ENCODE measurements around the gene TEX30. TPM values are rescaled to one million over a fixed set of nuclear protein-coding genes. Genes with fewer than 3 reads are reported as not detected.

The TEX30 gene
- polyA plus RNA-seq, 1 donor (not counting 4 experiments of a cell fraction or from before 2014, with no cell fraction given): 16.9 TPM

GRCh38 chr13:102771298-102772041 is 2.1 kb downstream of the TEX30 start:
- Histone ChIP-seq H3K27ac (ENCODE audit: control insufficient read depth, insufficient read depth, low read length) (no peak overlapping the region), H3K9me1 (ENCODE audit: control insufficient read depth, extremely low read depth, insufficient read depth, low read length) (no peaks in the 10 kb centered on the region), H3K4me3 (ENCODE audit: control insufficient read depth in 2 of 3, extremely low read depth in 1 of 3, insufficient read depth in 2 of 3, low read depth in 1 of 3, low read length in 3 of 3) (no peak overlapping the region), H3K4me1 (ENCODE audit: control insufficient read depth, extremely low read depth, insufficient read depth, low read length) (peaks cover 7% of the 10 kb centered on the region), H3K9me3 (ENCODE audit: control insufficient read depth, low read depth, low read length) (no peaks in the 10 kb centered on the region), H3K36me3 (ENCODE audit: control insufficient read depth in 2 of 2, extremely low read depth in 1 of 2, insufficient read depth in 2 of 2, low read length in 2 of 2) (no peaks in the 10 kb centered on the region), H3K9ac (ENCODE audit: control insufficient read depth, extremely low read depth, insufficient read depth, low read length) (no peak overlapping the region), H3K79me2 (ENCODE audit: control insufficient read depth, insufficient read depth, low read length) (peaks cover 10% of the 10 kb centered on the region), H3K4me2 (ENCODE audit: control insufficient read depth, extremely low read depth, insufficient read depth, low read depth, low read length) (no peak overlapping the region), H4K20me1 (ENCODE audit: control insufficient read depth, extremely low read depth, insufficient read depth, low read length) (no peaks in the 10 kb centered on the region), H2AFZ (ENCODE audit: control insufficient read depth, low read length) (no peak overlapping the region), H3K27me3 (ENCODE audit: control insufficient read depth, extremely low read depth, insufficient read depth, low read length) (no peaks in the 10 kb centered on the region)
- DNase-seq (ENCODE audit: low read depth, low spot score) (no peak), FAIRE-seq (no peak)
- TF ChIP-seq CTCF (optimal IDR thresholded peaks at IDR 0.05 in 1 of 3, IDR thresholded peaks at IDR 0.05 in 1 of 3, conservative IDR thresholded peaks at IDR 0.05 in 1 of 3; ENCODE audit: extremely low read depth in 1 of 3, insufficient read depth in 2 of 3, low read length in 3 of 3) (no peak), EZH2 (IDR thresholded peaks at IDR 0.05; ENCODE audit: low read length) (no peak)
- dilution Hi-C loops (cut with MboI; ENCODE audit: extremely low pct_ligation_motif_present, low sequenced_read_pairs): no loop called here

GRCh38 chr13:102770435-102770834 is 3.2 kb downstream of the TEX30 start:
- Histone ChIP-seq H3K36me3 (ENCODE audit: control insufficient read depth in 2 of 2, extremely low read depth in 1 of 2, insufficient read depth in 2 of 2, low read length in 2 of 2) (no peaks in the 10 kb centered on the region), H3K4me1 (ENCODE audit: control insufficient read depth, extremely low read depth, insufficient read depth, low read length) (peaks cover 7% of the 10 kb centered on the region), H3K4me2 (ENCODE audit: control insufficient read depth, extremely low read depth, insufficient read depth, low read depth, low read length) (no peak overlapping the region), H3K9ac (ENCODE audit: control insufficient read depth, extremely low read depth, insufficient read depth, low read length) (no peak overlapping the region), H3K27me3 (ENCODE audit: control insufficient read depth, extremely low read depth, insufficient read depth, low read length) (no peaks in the 10 kb centered on the region), H3K27ac (ENCODE audit: control insufficient read depth, insufficient read depth, low read length) (no peak overlapping the region), H2AFZ (ENCODE audit: control insufficient read depth, low read length) (no peak overlapping the region), H3K79me2 (ENCODE audit: control insufficient read depth, insufficient read depth, low read length) (peaks cover 10% of the 10 kb centered on the region), H3K9me3 (ENCODE audit: control insufficient read depth, low read depth, low read length) (no peaks in the 10 kb centered on the region), H3K9me1 (ENCODE audit: control insufficient read depth, extremely low read depth, insufficient read depth, low read length) (no peaks in the 10 kb centered on the region), H4K20me1 (ENCODE audit: control insufficient read depth, extremely low read depth, insufficient read depth, low read length) (no peaks in the 10 kb centered on the region), H3K4me3 (ENCODE audit: control insufficient read depth in 2 of 3, extremely low read depth in 1 of 3, insufficient read depth in 2 of 3, low read depth in 1 of 3, low read length in 3 of 3) (no peak overlapping the region)
- TF ChIP-seq EZH2 (IDR thresholded peaks at IDR 0.05; ENCODE audit: low read length) (no peak), CTCF (optimal IDR thresholded peaks at IDR 0.05 in 1 of 3, IDR thresholded peaks at IDR 0.05 in 1 of 3, conservative IDR thresholded peaks at IDR 0.05 in 1 of 3; ENCODE audit: extremely low read depth in 1 of 3, insufficient read depth in 2 of 3, low read length in 3 of 3) (no peak)
- dilution Hi-C loops (cut with MboI; ENCODE audit: extremely low pct_ligation_motif_present, low sequenced_read_pairs): no loop called here
- DNase-seq (ENCODE audit: low read depth, low spot score) (no peak), FAIRE-seq (no peak)

Measured in keratinocyte (primary cell).